Epithelial cell of prostate (primary cell): ENCODE measurements around the gene CCL3.
A peak's percentile ranks its signal among the peaks of the same experiment; 100 is the strongest.
"Not testable (repeated sequence)": the region's sequence is repeated elsewhere in the genome, so short reads cannot be mapped to it uniquely, and the experiment has no call there.

ENCODE experiments used
- DNase-seq: peaks from one replicate; pipeline ENCODE4 v3.0.0-alpha.2; 2011; ENCODE audit warnings: low read depth, low spot score
- H3K27ac ChIP-seq: fragments of 450-650 bp; 2 replicates; pipeline ENCODE4 v1.5.1; 2017; ENCODE audit warnings: mild to moderate bottlenecking

Gene CCL3

DNA sequence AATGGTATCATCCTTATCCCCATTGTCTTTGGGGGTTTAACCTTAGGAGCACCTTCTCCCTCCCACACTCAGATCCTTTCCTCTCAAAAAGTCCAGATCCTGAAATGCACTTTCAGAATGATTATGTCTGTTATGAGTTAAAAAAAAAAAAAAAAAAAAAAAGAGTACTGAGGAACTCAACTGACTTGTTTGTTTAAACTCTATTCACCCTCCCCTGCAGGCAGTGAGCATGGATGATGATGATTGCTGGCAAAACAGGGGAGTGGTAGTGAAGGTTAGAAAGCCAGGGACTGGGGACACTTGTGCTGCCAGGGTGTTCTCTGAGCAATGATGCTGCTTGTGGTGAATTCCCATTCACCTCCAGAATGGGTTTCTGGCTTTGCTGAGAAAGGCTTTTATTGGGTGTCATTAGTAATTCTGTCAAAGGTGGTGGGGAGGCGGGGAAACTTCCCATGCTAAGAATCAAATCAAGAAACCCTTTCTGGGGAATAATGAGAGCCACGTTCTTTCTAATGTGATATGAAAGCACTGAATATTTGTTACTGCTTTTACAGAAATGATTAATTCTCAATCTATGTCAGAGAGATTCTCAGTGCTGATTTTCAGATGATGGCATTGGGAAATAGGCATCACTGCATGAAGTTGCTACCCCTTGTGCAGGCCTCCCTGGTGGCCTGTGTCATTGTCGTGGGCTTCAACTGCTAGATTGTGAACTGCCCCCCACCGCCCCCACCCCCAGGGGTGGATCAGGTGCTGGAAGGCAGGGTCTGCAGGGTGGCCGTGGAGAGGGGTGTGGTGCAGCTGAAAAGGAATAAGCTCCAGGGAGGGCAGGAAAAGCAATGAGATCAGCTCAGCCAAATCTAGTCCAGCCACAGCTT is 27.8 kb upstream of the CCL3 start:
- H3K27ac ChIP-seq, result no peak overlapping the region
- no peak for DNase-seq

DNA sequence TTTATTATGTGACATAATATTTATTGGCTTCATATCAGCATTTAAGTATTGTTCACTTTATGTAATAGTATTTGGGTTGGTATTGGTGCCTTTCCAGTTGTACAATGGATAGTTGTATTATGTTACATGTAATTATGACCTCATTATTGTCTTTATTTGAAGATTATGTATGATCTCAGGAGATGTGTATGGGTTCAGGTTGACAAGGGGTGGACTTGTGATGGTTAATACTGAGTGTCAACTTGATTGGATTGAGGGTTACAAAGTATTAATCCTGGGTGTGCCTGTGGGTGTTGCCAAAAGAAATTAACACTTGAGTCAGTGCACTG is 25.7 kb upstream of the CCL3 start:
- DNase-seq, H3K27ac ChIP-seq: not testable (repeated sequence)

DNA sequence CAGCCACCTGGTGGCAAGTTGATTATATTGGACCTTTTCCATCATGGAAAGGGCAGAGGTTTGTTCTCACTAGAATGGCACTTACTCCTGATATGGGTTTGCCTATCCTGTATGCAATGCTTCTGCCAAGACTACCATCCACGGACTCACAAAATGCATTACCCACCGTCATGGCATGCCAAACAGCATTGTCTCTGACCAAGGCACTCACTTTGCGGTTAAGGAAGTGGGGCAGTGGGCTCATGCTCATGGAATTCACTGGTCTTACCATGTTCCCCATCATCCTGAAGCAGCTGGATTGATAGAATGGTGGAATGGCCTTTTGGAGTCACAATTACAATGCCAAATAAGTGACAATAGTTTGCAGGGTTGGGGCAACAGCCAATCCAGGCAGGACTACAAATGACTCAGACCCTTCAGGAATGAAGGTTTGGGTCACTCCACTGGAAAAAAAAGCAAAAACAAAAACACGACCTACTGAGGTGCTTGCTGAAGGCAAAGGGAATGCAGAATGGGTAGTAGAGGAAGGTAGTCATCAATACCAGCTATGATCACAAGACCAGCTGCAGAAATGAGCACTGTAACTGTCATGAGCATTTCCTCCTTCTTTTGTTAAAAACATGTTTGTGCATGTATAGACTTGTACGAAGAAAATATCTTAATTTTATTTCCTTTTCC is 25.2 kb upstream of the CCL3 start:
- DNase-seq, result peak; percentile 29
- not testable (repeated sequence) for H3K27ac ChIP-seq

DNA sequence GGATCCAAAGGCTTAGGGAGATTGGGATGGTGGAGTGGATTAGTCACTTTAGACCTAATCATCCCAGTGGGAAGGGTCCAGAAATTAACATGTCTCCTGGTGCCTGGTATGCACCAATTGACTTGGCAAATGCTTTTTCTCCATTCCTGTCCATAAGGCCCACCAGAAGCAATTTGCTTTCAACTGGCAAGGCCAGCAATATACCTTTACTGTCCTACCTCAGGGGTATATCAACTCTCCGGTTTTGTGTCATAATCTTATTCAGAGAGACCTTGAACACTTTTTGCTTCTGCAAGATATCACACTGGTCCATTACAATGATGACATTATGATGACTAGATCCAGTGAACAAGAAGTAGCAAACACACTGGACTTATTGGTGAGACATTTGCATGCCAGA is 23.2 kb upstream of the CCL3 start:
- not testable (repeated sequence) for H3K27ac ChIP-seq, DNase-seq

DNA sequence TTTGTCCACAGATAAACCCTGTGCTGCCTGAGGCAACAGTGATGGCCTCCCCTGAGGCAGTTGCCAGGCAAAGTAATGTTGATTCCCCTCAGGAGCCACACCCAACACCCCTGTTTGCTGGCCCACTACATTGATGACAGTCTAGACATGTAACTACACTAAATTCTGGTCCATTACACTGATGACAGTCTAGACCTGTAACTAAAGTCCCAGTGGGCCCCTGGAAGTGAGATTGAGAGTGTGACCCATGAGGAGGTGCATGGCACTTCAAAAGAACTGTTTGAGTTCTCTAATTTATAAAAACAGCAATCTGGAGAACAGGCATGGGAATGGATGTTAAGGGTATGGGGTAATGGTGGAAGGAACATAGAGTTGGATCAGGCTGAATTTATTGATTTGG is 22.6 kb upstream of the CCL3 start:
- DNase-seq, result no peak
- no peak overlapping the region for H3K27ac ChIP-seq

DNA sequence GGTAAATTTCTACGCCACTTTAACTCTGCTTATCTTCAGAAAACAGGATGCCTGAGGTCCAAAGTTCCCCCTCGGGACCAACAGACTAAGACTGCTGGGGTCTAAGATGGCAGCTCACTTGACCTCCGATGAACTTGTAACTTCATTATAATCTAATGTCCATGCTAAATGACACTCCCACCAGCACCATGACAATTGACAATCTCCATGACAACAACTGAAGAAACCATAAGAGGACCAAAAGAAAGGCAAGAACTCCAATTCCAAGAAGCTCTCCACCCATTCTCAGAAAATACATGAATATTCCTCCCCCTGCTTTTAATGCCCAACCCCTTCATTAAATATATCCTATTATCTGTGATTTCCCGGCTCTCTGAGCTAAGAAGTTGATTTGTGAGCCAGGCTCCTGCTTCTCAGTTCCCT is 21.1 kb upstream of the CCL3 start:
- no peak overlapping the region for H3K27ac ChIP-seq
- DNase-seq, result no peak

DNA sequence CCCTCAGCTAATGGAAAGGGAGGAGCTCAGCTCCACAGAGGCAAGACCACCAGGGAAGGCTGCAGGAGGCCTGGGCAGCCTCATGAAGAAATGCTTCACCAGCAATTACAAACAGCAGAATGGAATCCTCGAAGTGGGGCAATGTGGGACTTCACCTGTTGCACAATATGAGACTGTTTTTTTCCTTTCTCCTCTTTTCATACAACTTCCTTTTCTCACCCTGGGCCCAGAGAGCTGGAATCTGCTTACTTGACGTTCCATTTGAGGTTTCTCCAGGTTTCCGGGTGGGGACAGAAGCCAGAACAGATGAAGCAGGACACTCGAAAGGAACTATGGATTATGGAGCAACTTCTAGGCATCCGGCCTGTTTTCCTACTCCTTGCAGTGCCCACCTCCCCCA is 18.3 kb upstream of the CCL3 start:
- not testable (repeated sequence) for DNase-seq, H3K27ac ChIP-seq

DNA sequence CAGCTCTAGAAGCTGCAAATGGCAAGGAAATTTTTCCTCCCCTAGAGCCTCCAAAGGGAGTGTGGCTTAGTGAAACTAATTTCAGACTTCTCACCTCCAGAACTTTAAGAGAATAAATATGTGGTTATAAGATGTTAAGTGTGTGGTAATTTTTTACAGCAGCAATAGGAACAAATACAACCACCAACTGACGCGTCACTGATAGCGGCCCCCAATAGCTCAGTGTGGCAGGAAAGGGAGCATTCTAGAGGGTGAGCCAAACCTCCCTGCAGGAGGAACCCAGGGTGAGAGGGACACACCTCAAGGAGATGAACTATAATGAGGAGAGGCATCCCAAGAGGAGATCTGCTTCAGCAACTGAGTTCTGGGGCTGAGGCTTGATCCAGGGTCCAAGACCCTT is 17.7 kb upstream of the CCL3 start:
- no peak for DNase-seq
- no peak overlapping the region for H3K27ac ChIP-seq

DNA sequence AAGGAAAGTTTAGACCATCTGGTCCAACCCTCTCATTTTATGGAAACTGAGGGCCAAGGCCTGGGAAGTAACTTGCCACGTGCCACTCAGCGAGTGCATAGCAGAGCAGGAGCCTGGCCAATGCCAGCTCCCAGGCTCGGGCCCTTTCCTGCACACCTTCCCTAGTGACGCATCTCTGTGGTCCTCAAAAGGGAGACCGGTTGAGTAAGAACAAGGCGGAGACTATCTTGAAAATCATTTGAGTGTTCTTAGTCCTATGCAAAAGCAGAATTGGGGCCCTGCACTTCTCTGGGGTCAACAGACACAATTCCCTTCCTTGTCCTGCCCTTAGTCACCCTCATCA is 16.5 kb upstream of the CCL3 start:
- no peak overlapping the region for H3K27ac ChIP-seq
- no peak for DNase-seq

DNA sequence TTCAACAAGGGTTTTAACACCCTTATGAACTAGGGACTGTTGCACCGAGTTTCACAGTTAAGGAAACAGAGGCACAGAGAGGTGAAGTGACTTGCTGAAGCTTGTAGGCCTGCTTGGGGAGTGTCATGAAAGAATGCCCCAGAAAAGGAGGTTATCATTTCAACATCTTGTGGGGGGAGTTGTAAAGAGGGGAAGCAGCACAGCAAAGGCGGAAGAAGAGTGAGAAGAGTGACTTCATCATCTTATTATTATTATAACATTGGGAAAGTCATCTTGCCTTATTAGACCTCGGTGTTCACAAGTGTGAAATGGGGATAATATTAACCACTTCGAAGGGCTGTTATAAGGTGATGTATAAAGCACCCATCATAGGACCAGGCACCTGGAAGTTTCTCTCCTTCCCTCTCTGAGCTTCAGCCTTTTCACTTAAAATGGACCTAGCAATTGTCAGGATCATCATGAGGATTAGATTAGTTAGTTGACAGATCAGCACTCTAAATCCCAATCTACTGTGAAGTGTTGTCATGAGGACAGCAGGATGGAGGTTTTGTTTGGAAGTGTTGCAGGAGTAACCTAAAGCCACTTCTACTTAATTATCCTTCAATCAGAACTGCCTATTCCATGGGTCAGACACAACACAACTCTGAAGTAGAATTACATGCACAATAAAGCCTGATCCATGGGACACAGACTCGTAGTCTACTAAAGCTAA is 16.0 kb upstream of the CCL3 start:
- H3K27ac ChIP-seq, result no peak overlapping the region
- no peak for DNase-seq

DNA sequence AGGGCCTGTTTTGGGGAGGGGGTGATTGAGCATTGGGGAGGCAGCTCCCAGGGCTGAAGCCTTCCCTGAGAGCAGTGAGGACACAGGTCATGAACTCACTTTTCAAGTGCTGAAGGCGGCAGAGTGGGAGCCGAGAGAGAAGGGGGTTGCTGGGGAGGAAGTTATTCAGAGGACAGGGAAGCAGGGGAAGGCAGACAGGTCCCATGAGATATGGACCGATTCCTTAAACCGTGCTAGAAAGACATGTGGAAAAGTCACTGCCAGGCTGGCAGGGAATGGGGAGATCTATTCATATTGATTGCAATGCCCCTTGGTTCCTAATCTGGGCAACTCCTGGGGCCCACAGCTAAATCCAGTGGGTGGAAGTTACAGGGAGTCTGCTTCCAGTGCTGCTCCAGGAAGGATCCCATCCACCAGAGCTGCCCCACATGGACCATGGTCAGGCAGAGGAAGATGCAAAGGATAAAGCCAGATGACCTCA is 14.8 kb upstream of the CCL3 start:
- H3K27ac ChIP-seq, result no peak overlapping the region
- DNase-seq, result no peak

DNA sequence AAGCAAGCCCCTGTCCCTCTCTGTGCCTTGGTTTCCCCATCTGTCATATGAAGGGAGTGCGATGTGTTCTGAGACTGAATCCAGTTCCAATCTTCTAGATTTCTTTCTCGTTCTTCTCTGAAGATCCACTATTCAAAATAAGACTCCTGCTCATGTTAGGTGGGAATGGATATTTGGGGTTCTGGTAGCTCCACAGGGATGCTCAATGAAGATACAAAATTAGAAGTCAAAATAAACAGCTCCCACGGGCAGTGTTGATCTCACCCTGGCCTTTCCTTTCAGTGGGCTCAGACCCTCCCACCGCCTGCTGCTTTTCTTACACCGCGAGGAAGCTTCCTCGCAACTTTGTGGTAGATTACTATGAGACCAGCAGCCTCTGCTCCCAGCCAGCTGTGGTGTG is 14.3 kb upstream of the CCL3 start:
- DNase-seq, H3K27ac ChIP-seq: not testable (repeated sequence)

DNA sequence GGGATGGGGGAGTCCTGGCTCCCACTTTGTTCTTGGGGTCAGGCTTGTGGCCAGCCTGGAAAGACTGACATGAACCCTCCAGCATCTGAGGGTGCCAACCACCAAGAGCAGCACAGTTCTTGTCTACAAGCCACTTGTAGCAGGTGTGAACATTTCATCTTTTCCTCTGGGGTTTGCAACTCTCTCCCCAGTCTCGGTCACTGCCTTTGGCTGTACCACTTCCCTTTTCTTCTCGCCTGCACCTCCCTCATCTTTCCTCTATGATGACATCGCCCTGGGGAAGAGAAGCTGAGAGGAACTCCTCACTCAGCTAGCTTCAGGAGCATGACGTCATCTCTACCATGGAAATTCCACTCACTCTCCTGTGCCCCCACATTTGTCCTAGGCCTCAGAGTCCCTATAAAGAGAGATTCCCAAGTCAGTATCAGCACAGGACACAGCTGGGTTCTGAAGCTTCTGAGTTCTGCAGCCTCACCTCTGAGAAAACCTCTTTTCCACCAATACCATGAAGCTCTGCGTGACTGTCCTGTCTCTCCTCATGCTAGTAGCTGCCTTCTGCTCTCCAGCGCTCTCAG is 13.5 kb upstream of the CCL3 start, which contains the start of gene CCL4:
TSS of gene CCL4 (plus strand) at position 427 of the 575 bp plus-strand sequence. CDS start at position 506, 79 bp downstream.
- H3K27ac ChIP-seq, DNase-seq: not testable (repeated sequence)

DNA sequence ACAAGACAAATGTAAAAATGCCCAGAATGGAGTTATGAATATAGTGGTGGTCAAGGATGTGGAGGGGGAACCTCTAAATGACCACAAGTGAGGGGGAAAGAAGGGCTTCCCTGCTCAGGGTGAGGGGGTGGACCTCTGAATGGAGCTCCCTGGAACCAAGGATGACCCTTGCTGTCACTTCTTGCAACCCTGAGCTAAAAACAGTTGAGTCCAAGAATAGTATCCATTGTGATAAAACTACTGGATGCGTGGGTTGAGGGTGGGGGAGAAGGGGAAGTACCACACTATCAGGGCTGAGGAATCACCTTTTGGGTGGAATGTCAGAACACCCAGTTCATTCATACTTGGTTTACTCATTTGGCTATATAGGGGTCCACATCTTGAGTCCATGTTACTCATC is 9.1 kb upstream of the CCL3 start:
- not testable (repeated sequence) for DNase-seq, H3K27ac ChIP-seq

DNA sequence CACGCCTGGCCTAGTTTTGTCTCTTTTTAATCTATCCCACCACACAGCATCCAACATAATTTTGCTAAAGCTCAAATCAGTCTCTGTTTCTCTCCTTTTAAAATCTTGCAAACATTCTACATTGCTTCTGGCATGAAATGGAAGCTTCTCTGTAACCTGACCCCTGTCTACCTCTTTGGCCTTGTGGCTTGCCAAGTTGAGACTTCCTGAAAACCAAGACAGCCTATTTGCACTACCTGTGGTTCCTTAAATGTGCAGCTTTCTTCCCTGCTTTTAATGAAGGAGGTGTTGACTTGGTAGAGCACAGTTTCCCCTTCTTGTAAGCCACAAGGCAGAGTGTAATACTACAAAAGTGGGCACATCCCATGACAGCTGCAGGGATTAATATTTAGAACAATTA is 6.0 kb upstream of the CCL3 start:
- H3K27ac ChIP-seq, result no peak overlapping the region
- no peak for DNase-seq

DNA sequence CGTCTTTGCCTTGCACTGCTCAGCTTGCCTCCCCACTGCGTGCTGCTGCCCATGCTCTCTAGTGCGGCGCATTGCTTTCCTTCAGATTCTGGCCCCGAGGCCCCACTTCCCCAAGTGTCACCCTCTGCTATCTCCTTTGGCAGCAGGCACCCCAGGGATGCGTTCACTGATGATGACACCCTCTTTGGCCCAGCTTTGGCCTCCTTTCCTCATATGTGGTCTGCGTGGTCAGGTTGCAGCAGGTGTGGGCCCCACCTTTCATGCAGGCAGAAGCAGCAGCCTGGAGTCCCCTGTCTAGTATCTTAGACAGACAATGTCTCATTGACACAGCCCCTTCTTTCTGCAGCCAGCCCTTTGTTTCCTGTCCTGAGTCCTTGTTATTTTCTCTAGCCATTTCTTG is 4.8 kb upstream of the CCL3 start:
- DNase-seq, result no peak
- H3K27ac ChIP-seq, result no peak overlapping the region

DNA sequence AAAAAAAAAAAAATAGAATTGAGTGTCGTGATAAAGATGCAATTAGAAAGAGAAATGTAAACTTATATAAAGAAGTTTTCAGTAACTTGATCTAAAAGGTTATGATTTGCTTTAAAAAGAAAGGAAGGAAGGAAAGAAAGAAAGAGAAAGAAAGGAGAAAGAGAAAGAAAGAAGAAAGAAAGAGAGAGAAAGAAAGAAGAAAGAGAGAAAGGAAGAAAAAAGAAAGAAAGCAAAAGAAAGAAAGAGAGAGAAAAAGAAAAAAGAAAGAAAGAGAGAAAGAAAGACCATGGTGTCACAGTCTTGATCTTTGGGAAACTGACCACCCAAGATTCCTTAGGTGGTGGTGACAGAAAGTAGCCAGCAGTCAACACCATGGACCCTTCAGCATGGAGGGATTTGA is 4.3 kb upstream of the CCL3 start:
- no peak for DNase-seq
- no peak overlapping the region for H3K27ac ChIP-seq

DNA sequence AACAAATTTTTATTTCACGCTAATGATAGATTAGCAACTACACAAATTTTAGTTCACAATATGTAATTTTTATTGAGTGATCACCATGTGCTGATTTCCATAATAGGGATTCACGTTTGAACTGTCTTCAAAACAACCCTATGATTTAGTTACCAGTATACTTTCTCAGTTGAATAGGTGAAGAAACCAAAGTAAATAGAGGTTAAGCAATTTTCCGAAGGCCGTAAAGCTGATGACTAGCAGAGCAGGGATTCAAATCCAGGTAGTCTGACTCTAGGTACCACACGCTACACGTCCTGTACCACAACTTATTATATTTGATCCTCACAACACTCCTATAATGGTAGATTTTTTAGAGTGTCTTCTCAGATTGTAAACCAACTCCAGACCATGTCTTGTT is 2.8 kb upstream of the CCL3 start:
- not testable (repeated sequence) for H3K27ac ChIP-seq, DNase-seq

DNA sequence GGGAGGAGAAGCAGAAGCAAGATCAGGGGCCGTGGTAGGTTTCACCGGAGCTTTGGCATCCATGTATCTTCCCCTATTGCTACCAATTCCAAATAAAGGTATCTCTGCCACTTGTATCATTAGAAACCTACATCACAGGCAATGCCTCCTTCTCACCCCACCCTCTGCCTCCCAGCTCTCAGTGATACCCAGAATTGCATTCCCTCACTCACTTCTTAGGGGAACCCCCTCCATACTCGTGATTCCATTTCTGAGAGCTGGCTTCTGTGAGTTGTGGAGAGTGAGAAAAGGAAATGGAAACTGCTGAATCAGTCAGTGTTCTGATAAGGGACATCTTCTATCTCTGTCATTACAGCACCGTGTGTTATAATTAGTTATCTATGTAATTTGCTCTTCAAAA is 2.3 kb upstream of the CCL3 start:
- no peak for DNase-seq
- H3K27ac ChIP-seq, result no peak overlapping the region

DNA sequence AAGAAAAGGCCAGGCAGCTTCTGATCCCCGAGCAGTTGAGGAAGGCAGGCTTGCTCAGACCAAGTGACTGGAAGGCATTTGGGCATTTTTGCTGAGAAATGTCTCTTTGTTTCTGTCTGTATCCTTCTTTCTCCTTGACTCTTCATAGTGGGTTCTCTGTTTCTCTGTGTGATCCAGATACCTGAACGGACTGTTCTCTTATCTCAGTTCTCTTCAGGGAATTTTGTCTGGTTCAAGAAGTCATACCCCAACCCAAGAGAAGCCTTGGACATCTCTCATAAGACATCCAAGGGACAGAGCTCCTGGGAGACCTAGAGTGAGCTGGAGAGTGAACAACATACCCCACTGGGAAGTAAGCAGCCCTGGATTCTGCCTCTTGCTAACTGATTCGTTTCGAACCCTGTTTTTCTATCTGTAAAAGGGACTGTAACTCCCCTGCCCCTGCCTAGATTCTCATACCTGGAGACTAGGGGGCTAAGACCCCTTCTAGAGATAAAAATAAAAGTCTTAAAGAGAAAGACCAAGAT is 541 bp downstream of the CCL3 start:
- H3K27ac ChIP-seq, result no peak overlapping the region
- DNase-seq, result no peak
